Neural cell (in vitro differentiated cells): ENCODE results near the gene LDLRAD4. TPM values are rescaled to one million over a fixed set of nuclear protein-coding genes. Genes with fewer than 3 reads are reported as not detected.

Experiments used
- H2AFZ ChIP-seq: fragments of 200-600, 300-800 bp; sonication (generic), shearing (Covaris generic); 2 replicates; pipeline ENCODE4 v1.6.0; 2014; ENCODE audit warnings: low read depth, mild to moderate bottlenecking, antibody characterized with exemption, low read length, moderate library complexity
- H3F3A ChIP-seq: fragments of 200-600 bp; shearing (Covaris generic); 2 replicates; pipeline ENCODE4 v1.6.1; 2016; ENCODE audit warnings: mild to moderate bottlenecking, moderate library complexity, mixed read lengths, antibody characterized with exemption, low read length; ENCODE audit not compliant: insufficient read depth, poor library complexity, severe bottlenecking
- H3K27ac ChIP-seq: fragments of 200-600, 300-800 bp; sonication (generic), shearing (Covaris generic); 2 replicates; pipeline ENCODE4 v1.5.1; 2014; ENCODE audit warnings: mild to moderate bottlenecking, low read length, moderate library complexity
- H3K27me3 ChIP-seq: fragments of 300-800, 200-600 bp; sonication (generic), shearing (Covaris generic); 2 replicates; pipeline ENCODE4 v1.6.0; 2014; ENCODE audit warnings: mild to moderate bottlenecking, low read depth, low read length, moderate library complexity; ENCODE audit not compliant: insufficient read depth
- H3K36me3 ChIP-seq: fragments of 300-800, 200-600 bp; sonication (generic), shearing (Covaris generic); 2 replicates; pipeline ENCODE4 v1.5.1; 2014; ENCODE audit warnings: mild to moderate bottlenecking, antibody characterized with exemption, low read length, moderate library complexity; ENCODE audit not compliant: insufficient read depth
- H3K4me2 ChIP-seq: fragments of 300-800, 200-600 bp; sonication (generic), shearing (Covaris generic); 2 replicates; pipeline ENCODE4 v1.6.0; 2014; ENCODE audit warnings: mild to moderate bottlenecking, low read length
- H3K4me3 ChIP-seq: fragments of 300-800, 200-600 bp; sonication (generic), shearing (Covaris generic); 2 replicates; pipeline ENCODE4 v1.5.1; 2014; ENCODE audit warnings: mild to moderate bottlenecking, low read length, moderate library complexity
- H3K79me2 ChIP-seq: fragments of 200-600 bp; shearing (Covaris generic); replicated peaks from 2 replicates; pipeline ENCODE4 v1.6.0; 2014; ENCODE audit warnings: mild to moderate bottlenecking, low read length, moderate library complexity; ENCODE audit not compliant: insufficient read depth
- H3K9ac ChIP-seq: fragments of 300-800, 200-600 bp; sonication (generic), shearing (Covaris generic); 2 replicates; pipeline ENCODE4 v1.6.1; 2016; ENCODE audit warnings: mild to moderate bottlenecking, low read length, mixed read lengths
- H3K9me2 ChIP-seq: fragments of 200-600 bp; shearing (Covaris generic); 2 replicates; pipeline ENCODE4 v1.6.1; 2016; ENCODE audit warnings: mild to moderate bottlenecking, low read length, mixed read lengths; ENCODE audit not compliant: insufficient read depth
- H3K9me3 ChIP-seq: fragments of 200-600, 300-800 bp; sonication (generic), shearing (Covaris generic); 2 replicates; pipeline ENCODE4 v1.6.1; 2016; ENCODE audit warnings: mild to moderate bottlenecking, mixed run types, low read length, moderate library complexity, mixed read lengths
- H4K20me1 ChIP-seq: fragments of 200-600 bp; shearing (Covaris generic); 2 replicates; pipeline ENCODE4 v1.6.1; 2016; ENCODE audit warnings: mild to moderate bottlenecking, mixed run types; ENCODE audit not compliant: insufficient read depth
- EP300 ChIP-seq: fragments of 450-650 bp; conservative IDR thresholded peaks from 2 replicates; pipeline ENCODE4 v1.6.1; 2014; ENCODE audit warnings: antibody characterized with exemption, mild to moderate bottlenecking, moderate library complexity; ENCODE audit not compliant: poor library complexity, severe bottlenecking
- EZH2 ChIP-seq: fragments of 200-600, 300-800 bp; shearing (Covaris generic), sonication (generic); IDR thresholded peaks from 2 replicates; pipeline ENCODE4 v1.6.1; 2014; ENCODE audit warnings: antibody characterized with exemption, low read length, borderline replicate concordance, mild to moderate bottlenecking; ENCODE audit not compliant: insufficient read depth, poor library complexity, severe bottlenecking
- MXI1 ChIP-seq: fragments of 450-650 bp; conservative IDR thresholded peaks from 2 replicates; pipeline ENCODE4 v1.6.1; 2014; ENCODE audit warnings: antibody characterized with exemption, mild to moderate bottlenecking; ENCODE audit not compliant: poor library complexity, severe bottlenecking
- POLR2AphosphoS5 ChIP-seq: IDR thresholded peaks from 2 replicates; pipeline ENCODE4 v1.6.1; 2012
- RAD21 ChIP-seq: fragments of 450-650 bp; conservative IDR thresholded peaks from 2 replicates; pipeline ENCODE4 v1.6.1; 2014; ENCODE audit warnings: antibody characterized with exemption, mild to moderate bottlenecking, moderate library complexity
- SMC3 ChIP-seq: fragments of 450-650 bp; conservative IDR thresholded peaks from 2 replicates; pipeline ENCODE4 v1.6.1; 2014; ENCODE audit warnings: antibody characterized with exemption, mild to moderate bottlenecking, moderate library complexity; ENCODE audit not compliant: poor library complexity
- TAF1 ChIP-seq: IDR thresholded peaks from 2 replicates; pipeline ENCODE4 v1.6.1; 2012; ENCODE audit warnings: low read depth
- polyA plus RNA-seq: library from polyadenylated mRNA; depleted of rRNA; stranded (reverse); fragments of >200 nt; gene quantifications from 2 replicates; pipeline ENCODE4 v1.2.3, GENCODE V29; 2014
- TF ChIP-seq, protein P1 (sequence below): IDR thresholded peaks from 2 replicates; pipeline ENCODE4 v1.6.1; 2012; ENCODE audit warnings: borderline replicate concordance
- TF ChIP-seq, protein P2 (sequence below): fragments of 450-650 bp; IDR thresholded peaks from 2 replicates; pipeline ENCODE4 v1.5.1; 2014; ENCODE audit warnings: antibody characterized with exemption, mild to moderate bottlenecking, moderate library complexity; ENCODE audit not compliant: poor library complexity, severe bottlenecking

Gene LDLRAD4
- polyA plus RNA-seq, 1 donor from 2014 or later: 3.7 TPM

DNA sequence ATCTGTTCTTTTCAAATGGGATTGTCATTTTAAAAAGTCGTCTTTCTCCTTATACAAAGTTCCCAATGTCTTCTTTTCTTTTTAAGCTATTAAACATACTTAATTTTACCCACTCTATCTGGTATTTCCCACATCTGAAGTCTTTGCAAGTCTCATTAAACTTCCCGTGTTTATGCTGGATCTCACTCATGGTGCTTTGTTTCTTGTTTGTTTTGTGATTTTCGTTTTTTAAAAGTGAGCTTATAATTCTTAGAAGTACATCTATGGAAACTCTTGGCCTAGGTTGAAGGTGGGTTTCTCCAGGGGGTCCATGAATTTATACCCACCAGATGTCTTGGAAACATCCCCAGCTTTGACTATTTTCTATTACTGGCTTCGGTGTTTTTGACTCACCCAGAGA, 299.8 kb downstream of the LDLRAD4 start:
- H3K36me3 ChIP-seq: no peaks in the 10 kb centered on the region
- no peak for TF ChIP-seq SMC3
- TF ChIP-seq, protein P1, sequence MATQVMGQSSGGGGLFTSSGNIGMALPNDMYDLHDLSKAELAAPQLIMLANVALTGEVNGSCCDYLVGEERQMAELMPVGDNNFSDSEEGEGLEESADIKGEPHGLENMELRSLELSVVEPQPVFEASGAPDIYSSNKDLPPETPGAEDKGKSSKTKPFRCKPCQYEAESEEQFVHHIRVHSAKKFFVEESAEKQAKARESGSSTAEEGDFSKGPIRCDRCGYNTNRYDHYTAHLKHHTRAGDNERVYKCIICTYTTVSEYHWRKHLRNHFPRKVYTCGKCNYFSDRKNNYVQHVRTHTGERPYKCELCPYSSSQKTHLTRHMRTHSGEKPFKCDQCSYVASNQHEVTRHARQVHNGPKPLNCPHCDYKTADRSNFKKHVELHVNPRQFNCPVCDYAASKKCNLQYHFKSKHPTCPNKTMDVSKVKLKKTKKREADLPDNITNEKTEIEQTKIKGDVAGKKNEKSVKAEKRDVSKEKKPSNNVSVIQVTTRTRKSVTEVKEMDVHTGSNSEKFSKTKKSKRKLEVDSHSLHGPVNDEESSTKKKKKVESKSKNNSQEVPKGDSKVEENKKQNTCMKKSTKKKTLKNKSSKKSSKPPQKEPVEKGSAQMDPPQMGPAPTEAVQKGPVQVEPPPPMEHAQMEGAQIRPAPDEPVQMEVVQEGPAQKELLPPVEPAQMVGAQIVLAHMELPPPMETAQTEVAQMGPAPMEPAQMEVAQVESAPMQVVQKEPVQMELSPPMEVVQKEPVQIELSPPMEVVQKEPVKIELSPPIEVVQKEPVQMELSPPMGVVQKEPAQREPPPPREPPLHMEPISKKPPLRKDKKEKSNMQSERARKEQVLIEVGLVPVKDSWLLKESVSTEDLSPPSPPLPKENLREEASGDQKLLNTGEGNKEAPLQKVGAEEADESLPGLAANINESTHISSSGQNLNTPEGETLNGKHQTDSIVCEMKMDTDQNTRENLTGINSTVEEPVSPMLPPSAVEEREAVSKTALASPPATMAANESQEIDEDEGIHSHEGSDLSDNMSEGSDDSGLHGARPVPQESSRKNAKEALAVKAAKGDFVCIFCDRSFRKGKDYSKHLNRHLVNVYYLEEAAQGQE: no peak
- TF ChIP-seq EZH2: no peak
- no peak for TF ChIP-seq RAD21
- TF ChIP-seq, protein P2, sequence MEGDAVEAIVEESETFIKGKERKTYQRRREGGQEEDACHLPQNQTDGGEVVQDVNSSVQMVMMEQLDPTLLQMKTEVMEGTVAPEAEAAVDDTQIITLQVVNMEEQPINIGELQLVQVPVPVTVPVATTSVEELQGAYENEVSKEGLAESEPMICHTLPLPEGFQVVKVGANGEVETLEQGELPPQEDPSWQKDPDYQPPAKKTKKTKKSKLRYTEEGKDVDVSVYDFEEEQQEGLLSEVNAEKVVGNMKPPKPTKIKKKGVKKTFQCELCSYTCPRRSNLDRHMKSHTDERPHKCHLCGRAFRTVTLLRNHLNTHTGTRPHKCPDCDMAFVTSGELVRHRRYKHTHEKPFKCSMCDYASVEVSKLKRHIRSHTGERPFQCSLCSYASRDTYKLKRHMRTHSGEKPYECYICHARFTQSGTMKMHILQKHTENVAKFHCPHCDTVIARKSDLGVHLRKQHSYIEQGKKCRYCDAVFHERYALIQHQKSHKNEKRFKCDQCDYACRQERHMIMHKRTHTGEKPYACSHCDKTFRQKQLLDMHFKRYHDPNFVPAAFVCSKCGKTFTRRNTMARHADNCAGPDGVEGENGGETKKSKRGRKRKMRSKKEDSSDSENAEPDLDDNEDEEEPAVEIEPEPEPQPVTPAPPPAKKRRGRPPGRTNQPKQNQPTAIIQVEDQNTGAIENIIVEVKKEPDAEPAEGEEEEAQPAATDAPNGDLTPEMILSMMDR: no peak
- no peak for TF ChIP-seq TAF1
- TF ChIP-seq EP300: no peak
- no peaks in the 10 kb centered on the region for H3F3A ChIP-seq
- H3K27me3 ChIP-seq: no peaks in the 10 kb centered on the region
- no peak overlapping the region for H3K4me2 ChIP-seq
- H3K79me2 ChIP-seq: no peaks in the 10 kb centered on the region
- no peaks in the 10 kb centered on the region for H3K9me2 ChIP-seq
- H3K9me3 ChIP-seq: no peaks in the 10 kb centered on the region
- H3K9ac ChIP-seq: no peak overlapping the region
- H4K20me1 ChIP-seq: no peaks in the 10 kb centered on the region
- H2AFZ ChIP-seq: no peak overlapping the region
- H3K27ac ChIP-seq: no peak overlapping the region
- no peak overlapping the region for H3K4me3 ChIP-seq

DNA sequence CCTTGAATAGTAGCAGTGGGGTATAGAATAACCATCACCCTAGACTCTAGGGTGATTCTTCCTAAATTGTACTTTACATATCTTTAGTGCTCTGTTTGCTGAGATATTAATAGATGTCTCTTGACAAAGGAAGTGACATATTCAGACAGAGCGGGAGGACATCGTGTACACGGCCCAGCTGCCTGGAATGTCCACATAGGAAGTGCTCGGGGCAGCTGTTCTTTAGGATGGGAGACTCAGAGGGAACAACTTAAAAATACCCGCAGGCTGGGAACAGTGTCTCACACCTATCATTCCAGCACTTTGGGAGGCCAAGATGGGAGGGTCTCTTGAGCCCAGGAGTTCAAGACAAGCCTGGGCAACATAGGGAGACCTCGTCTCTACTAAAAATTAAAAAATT, 301.7 kb downstream of the LDLRAD4 start:
- TF ChIP-seq SMC3 (no peak), EZH2 (no peak), MXI1 (no peak), POLR2AphosphoS5 (no peak)
- TF ChIP-seq, protein P2: no peak
- TF ChIP-seq, protein P1: no peak
- H3K9ac ChIP-seq: no peak overlapping the region
- no peaks in the 10 kb centered on the region for H3K79me2 ChIP-seq
- no peaks in the 10 kb centered on the region for H4K20me1 ChIP-seq
- H3K9me3 ChIP-seq: no peaks in the 10 kb centered on the region
- H2AFZ ChIP-seq: no peak overlapping the region
- no peaks in the 10 kb centered on the region for H3K36me3 ChIP-seq
- H3K27ac ChIP-seq: no peak overlapping the region
- no peaks in the 10 kb centered on the region for H3F3A ChIP-seq
- H3K9me2 ChIP-seq: no peaks in the 10 kb centered on the region
- H3K4me3 ChIP-seq: no peak overlapping the region
- no peaks in the 10 kb centered on the region for H3K27me3 ChIP-seq
- no peak overlapping the region for H3K4me2 ChIP-seq
